Fibroblast of peridontal ligament (primary cell): ENCODE data around the gene RGL1.

Source experiments
- DNase-seq: peaks from one replicate; pipeline ENCODE4 v3.0.0-alpha.2; 2010; ENCODE audit errors: extremely low read depth

The RGL1 gene

DNA sequence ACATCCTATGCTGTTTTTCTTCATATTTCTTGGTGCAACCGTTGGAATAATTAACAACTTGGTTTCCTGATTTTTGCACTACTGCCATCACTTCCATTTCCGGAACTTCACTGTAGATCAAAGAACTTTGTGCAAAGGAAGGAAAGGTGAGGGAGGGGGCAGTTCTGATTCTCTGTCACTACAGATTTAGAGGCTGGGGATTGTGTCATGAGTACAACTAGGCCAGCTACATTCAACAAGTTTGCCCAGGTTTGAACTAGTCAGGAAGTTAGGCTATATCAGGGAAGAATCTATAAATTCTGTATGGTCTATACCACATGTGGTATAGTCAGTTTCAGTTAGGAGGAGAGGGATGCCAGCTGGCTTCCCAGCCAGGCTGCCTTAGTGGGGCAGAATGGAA is 84.2 kb downstream of the RGL1 start:
- no peak for DNase-seq

DNA sequence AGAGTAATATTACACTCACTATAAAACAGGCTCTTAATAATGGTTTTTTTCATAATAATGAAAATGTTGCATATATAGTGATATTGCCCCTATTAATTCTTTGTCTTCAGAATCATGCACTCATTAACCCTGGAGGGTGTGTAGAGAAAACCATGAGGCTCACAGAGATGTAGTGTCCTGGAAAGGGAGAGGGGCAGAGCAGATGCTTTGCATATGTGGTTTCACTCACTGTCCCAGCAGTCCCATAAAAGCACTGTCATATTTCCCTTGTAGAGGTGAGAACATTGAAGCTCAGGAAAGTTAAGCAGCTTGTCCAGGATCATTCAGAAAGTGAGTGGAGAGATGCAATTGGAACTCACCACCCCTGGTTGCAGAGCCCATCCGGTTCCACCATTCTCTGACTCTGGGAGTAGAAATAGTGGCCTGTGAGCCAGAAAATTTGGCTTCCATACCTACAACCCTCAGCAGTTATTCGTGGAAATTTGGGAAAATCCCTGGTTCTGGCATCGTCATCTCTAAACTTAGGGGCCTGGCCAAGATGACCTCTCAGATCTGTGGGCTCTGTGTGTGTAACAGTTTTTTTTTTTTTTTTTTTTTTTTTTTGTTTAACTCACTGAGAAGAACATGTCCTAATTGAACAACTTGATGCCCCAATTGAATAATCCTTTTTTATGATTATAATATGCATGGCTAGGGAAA is 86.4 kb downstream of the RGL1 start:
- no peak for DNase-seq

DNA sequence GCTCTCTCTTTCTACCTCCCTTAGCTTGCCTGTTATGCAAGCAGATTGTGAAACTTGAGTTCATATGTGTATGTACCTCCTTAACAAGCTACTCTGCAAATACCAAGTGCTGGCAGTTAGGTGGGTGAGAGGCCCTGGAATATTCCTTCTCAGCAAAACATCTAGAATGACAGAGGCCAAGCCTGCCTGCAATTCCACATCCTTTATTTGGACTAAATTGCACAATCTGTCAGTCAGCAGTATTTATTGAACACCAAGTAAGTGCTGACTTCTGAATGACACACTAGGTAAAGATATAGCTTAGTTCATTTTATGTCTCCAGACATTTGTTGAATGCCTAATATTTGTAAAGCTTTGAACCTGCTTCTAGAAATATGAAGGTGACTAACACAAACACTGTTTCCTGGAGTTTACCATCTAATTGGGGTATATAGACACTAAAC is 87.5 kb downstream of the RGL1 start:
- peak; percentile 34 for DNase-seq

DNA sequence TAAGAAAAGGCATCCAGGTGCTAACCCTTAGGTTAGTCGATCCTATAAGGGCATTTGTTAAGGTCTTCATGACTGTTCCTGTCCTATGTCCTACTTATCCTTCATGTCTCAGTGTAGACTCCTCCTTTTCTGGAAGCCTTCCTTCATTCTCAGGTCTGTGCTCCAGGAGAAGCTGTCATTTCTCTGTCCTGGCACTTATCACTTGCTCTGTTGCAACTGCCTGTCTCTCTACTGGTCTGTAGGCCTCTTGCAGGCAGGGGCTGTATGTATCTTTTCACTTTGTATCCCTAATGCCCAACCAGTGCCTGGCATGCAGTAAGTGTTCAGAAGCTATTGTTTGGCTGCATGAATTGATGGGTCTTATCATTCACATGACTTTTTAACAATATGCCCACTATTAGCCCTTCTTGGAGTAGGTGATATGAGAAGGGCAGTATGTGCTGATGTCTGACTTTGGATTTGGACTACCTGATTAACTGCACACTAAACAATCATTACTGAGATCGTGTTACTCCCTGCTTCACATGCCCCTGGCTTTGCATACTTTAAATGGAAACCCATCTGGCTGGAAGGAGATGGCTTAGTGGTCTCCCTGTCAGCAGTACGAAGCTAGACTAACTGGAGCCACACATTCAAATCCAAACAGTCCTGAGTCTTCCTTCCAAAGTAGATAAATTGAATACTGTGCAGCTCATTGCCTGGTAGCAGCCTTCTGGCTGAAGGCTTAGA is 88.8 kb downstream of the RGL1 start:
- no peak for DNase-seq

DNA sequence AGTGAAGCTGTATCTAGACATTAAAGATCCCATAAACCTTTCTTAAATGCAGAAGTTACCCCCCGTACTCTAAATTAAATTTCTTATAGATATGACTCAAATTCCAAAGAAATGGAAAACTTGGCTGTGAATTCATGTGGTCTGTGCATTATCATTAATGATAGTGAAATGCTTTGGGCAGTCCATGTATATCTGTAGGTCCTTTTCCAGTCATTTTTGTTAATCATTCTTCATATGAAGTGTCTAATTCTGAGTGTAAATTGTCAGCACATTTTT is 89.3 kb downstream of the RGL1 start:
- DNase-seq: no peak

DNA sequence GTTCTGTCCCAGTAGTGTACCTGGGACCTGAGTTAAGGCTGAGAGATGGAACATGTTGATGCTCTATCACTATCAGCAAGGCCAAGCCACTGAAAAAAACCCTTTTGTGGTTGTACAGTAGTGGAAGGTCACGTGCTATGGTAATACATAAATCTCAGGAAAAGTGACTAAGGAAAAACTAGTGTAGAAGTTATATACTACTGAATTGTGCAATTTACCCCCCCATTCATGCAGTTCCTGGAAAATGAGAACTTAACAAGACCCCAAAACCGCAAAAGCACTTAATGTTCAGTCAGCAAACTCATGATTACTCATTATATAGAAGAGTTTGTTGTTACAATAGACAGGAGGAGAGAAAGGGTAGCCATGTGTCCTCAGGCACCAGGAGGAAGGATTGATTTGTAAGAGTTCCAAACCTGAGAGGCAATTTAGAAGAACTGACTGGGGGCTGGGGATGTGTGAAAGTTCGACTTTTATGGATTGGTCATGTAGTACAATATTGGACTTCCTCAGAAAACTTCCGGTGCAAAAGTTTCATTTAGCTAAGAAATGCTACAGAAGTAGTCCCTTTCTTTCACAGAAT is 91.6 kb downstream of the RGL1 start:
- DNase-seq: peak; percentile 72

DNA sequence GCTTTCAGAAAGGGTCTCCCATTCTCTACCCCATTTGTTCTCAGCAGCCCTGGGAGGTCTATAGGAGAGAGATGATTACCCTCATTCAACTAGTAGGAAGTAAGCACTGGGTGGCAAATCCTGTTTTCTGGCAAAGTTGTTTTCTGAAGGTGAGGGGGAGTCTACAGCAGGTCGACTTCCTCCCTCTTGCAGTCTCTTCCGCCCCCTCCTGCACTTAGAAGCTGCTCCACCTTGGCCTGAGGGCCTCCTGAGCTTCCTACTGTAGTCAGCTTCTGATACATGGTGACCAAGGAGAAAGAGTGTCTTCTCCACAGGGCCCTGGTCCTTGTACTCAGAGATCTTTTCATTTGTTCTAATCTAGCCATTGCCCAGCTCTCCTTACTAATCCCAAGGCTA is 93.1 kb downstream of the RGL1 start:
- no peak for DNase-seq

DNA sequence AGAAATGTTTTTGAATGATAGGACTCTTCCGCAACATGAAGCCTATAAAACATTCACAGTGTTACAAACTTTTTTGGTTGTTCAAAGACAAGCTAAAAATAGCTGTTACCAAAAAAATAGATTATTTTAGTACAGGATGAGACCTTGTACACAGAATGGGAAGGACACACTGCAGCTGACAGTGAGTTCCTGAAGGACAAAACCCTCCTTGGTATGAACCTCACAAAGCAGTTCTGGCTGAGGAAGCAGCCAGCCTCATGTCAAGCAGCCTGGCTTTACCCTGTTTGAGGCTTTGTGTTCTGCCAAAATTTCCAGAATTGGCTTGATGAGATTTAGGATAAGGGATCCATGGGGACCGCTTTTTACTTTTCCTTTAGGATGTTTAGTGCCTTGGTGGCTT is 93.7 kb downstream of the RGL1 start:
- DNase-seq: no peak

DNA sequence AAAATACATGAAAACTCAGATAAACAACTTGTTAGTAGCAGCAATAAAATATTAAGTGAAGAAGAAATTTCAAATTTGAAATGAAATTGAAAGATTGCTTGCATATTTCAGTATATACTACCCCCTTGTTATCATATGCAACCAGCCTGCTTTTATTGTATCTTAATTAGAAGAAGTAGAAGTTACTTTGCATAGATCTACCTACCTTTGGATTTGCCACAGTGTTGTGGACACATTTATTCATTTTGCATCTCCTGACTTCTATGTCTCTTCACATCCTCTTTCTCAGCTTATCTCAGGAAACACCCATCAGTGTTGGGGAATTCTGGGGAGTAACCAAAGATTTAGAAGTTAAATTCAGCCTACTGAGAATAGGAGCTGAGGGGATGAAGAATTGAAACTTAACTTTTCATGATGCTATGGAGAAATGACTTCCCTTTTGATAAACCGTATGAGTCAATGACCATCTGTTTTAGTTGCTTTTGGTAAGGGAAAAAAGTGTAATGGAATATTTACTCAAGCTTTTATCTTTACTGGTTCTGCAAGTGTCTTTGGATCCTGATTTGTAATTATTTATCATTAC is 96.9 kb downstream of the RGL1 start:
- no peak for DNase-seq

DNA sequence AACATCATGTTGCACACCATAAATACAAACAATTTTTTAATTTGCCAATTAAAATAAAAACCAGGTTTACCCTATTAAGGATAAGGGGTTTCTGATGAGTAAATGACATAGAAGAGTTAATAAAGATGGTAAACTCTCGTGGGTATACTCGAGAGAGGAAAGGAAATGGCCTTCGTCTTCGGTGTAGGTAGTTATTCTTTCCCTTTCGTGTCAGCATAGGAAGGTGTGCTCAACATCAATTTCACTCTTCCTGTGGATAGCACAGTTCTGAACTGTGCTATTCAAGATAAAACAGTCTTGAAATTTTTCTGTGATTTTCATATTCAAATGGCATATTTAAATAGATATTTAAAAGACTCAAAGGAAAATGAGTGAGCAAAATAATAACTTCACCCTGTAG is 98.2 kb downstream of the RGL1 start:
- no peak for DNase-seq

DNA sequence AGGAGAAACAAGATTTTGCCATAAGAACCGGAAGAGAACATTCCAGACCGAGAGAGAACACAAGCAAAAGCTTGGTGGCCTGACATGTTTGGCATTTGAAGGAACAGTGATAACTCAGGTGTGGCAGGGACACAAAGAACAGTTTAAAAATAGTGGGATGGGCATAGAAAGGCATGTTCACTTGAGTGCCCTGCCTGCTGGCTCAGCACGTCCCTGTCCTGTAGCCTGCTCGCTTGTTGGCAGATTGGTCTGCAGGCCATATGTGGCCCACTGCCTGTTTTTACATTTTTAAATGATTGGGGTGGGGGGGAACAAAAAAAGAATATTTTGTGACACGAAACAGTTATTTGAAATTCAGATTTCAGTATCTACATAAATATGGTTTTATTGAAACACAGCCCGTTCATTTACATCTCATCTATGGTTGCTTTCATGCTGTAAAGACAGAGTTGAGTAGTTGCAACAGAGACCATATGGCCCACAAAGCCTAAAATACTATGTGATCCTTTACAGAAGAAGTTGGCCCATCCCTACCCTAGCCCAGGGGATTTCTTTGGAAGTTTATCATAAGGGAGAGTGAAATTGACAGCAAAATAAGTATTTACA is 100.7 kb downstream of the RGL1 start:
- DNase-seq: no peak

DNA sequence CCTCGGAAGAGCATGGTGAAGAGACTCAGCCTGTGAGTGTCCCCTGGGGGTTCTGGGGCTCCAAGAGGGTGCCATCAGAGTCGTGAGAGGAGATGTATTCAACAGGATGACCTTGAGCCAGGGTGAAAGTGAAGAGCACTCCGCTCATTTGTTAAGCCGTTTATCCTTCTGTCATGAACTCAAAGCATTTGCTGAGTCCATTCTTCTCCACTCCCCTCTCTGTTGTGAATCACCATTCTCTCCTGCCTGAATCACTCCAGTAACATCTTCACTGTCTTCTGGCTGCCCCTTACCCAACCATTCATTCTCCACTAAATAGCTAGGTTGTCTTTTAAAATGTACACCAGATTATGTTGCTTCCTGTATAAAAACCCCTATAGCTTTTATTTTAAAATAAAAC is 102.2 kb downstream of the RGL1 start:
- no peak for DNase-seq

DNA sequence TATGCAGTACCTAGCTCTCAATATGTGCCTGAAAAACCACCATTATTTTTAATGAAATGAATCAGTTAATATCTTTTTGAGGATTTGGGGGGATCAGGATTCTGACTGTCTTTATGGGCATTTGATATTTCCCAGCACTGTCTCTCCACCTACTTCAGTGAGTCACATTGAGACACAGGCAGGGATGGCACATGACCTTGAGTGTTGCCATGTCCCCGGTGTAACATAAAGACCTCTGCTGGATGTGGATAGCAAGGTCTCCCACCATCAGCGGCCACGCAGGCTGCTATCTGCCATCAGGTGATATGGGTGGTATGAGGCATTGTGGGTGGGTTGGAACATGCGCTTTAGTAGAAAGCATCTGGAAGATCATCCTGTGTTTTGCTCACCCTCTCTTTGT is 103.2 kb downstream of the RGL1 start:
- no peak for DNase-seq

DNA sequence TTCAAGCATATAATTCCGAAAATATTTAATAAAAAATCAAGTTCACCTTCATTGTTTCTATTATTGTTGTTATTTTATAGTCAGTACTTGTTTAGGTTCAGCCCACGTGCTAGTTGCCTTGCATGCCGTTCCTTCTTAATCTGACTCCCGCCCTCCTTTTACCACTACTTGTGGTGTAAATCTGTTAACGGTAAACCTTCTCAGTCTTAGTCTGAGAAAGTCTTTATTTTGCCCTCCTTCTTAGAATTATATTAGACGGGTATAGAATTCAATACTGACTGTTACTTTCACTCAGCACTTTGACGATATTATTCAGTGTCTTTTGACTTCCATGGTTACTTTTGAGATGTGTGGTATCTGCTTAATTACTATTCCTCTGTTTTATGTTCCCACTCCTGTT is 104.8 kb downstream of the RGL1 start:
- no peak for DNase-seq

DNA sequence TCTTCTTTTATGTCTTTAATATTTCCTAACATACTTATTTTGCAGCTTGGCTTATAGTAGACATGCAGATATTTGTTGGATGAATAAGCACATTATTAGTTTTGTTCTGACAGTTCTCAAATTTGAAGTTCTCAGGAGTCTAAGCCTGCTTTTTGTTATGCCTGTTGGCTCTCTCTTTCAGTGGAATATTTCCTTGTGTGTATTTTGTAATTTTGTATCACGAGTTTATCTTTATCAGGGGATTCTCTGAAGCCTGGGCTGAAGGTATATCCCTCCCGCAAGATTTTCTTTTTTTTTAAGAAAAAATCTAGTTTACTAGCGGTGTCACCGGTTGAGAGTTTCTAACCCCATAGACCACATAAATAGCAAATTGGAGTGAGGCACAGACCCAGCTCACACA is 105.9 kb downstream of the RGL1 start:
- no peak for DNase-seq

DNA sequence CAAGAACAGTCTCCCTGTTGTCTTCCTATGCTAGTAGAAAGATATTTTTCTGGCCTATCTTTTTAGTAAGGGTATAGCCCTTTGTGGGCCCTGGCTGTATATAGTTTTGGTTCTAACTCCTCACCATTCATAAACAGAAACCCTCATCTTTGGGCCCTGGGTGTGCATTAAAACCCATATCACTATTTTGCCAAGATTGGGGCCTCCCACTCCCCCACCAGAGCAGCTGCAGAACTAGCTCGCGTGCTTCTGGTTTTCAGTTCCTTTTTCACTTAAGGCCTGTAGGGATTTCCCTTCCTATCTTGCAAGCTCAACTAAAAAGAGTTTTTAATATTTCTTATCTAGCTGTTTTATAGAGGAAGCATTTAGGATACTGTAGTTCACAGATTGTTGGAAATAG is 106.4 kb downstream of the RGL1 start:
- no peak for DNase-seq

DNA sequence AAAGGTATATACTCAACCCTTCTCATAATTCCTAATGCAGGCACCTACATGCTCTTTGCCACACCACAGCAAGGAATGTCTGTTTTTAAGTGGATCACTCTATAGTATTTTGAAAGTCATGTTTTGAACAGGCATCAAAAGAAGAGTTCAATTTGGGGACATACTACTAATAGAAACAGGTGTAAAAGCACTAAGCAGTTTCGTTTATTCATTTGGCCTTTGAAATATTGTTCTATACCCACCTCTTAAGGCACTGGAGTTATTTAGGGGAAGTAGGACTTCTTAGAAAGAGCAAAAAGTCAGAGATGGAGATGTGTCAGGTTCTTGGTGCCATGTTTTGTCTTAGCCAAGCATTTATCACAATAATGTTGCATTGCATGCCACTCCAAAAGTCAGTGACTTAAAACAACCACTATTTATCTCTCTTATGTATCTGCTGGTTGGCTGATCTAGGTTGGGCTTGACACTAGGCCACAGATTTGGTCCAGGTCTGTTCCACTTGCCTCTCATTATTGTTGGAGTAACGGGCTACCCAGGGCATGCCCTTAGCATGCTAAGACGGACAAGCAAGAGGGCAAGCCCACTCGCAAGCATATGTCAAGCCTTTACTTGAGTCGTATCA is 107.5 kb downstream of the RGL1 start:
- no peak for DNase-seq

DNA sequence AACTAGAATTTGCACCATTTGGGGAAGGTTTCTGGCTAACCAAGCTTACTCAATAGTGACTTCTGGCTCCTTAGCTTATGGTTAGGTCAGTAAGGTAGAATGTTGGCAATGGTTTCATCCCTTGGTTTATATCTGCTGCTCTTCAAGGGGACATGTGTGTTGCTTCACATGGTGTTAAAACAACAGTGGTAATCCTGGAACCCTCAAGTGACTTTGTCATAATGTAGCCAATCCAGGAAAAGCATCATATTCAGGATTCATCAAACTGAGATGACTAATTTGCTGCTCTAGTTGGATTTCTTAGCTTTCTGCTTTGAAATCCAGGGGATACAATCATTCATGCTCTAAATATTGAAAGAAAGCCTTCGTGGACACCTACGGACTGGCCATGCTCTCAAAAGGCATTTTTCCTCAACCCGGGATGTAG is 108.7 kb downstream of the RGL1 start:
- DNase-seq: peak; percentile 53

DNA sequence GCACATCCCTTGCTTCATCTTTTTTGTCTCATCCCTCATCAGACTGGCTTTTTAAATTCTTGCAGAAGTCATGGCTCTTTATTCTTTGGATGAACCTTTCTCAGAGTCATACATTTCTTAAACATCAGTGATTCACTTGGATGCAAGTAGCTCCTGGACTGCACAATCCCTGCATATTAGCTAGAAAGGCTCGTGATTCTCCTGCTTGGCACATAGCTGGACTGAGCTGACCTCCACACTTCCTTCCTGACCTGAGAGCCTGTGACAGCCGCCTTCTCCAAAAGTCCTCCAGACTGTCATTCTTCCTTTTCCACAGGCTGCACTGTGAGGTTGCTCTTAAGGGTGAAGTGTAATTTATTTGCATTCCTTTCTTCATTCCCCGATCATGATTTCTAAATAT is 109.4 kb downstream of the RGL1 start:
- peak; percentile 35 for DNase-seq

DNA sequence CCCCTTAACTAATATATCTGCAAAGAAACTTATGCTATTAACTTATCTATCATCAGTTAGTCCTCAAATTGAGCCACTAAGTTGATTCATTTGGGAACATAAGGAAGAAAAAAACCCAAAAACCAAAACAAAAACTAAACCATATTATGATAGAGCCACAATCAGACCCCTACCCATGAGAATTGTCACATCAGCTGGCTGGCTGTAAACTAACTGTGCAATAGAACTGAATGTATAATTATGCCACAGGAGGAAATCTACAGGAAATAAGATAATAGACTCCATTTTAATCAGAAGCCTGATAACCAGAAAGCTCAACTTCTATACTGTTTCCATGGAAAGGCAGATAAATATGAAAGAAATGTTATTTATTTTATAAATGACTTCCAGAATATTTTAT is 110.0 kb downstream of the RGL1 start:
- no peak for DNase-seq

DNA sequence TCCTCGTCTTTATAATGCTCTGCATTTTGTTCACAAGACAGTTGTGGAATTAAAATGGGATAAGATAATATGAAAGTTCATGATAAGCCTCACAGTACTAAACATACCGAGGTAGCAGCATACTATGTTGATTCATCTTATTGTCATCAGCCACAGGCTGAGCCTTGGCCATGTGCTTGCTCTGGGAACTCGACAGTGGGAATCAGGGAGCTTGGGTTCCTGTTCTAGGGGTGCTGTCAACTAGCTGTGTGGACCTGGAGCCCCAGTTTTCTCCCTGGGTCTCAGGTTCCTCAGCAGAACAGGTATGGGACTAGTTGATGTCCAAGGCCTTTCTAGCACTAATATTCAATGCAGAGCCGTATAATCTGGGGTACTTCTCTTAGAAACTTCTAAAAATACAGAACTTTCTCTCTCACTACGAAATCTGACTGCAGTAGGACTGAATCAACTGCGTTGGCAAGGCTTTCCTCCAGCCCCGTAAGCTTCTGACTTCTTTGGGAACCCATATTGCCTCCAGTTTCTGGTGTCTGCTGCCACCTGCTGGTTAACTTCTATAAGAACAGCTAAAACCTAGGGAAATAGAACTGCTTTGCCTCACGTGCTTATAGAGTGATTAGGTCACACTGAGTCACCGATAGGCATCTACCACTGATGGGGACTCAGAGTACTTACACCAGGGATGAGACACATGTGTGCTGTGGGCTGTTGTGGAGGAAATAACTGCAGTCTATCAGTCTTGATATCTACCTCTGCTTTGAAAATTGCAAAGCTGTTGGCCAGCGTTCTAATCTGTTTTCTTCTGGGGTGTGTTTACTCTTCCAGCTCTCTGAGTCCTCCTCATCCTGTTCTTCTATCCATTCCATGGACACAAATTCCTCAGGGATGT is 110.9 kb downstream of the RGL1 start:
- DNase-seq: peak; percentile 99
